Neural progenitor cell (in vitro differentiated cells): Measurements from ENCODE around the gene MUC6.

Experiments
- EZH2 ChIP-seq: fragments of 200-600 bp; sonication (generic); IDR thresholded peaks from 2 replicates; pipeline ENCODE4 v1.6.1; 2017; ENCODE audit warnings: antibody characterized with exemption, mild to moderate bottlenecking, moderate library complexity
- EZH2phosphoT487 ChIP-seq: fragments of 200-600 bp; sonication (generic); IDR thresholded peaks from 2 replicates; pipeline ENCODE4 v1.6.1; 2017; ENCODE audit warnings: antibody characterized with exemption
- TF ChIP-seq, protein P1 (sequence below): fragments of 200-600 bp; sonication (generic); IDR thresholded peaks from 2 replicates; pipeline ENCODE4 v1.5.1; 2017; ENCODE audit warnings: antibody characterized with exemption, mild to moderate bottlenecking

DNA sequence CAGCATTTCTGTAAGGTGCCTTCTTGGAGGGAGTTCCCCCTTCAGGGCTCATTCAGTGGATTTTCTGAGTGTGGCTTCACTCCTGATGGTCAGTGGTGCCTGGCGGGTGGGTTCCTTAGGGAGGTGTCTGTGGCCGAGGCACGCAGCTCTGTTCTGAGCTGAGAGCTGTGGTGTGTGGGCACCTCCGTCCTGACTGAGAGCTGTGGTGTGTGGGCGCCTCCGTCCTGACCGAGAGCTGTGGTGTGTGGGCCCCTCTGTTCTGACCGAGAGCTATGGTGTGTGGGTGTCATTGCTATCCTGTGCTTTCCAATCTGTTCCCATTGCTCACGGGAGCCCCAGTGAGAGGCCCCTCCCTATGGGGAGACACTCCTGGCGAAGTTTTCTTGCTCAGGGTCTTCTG lies 39.8 kb downstream of the MUC6 start:
- TF ChIP-seq, protein P1, sequence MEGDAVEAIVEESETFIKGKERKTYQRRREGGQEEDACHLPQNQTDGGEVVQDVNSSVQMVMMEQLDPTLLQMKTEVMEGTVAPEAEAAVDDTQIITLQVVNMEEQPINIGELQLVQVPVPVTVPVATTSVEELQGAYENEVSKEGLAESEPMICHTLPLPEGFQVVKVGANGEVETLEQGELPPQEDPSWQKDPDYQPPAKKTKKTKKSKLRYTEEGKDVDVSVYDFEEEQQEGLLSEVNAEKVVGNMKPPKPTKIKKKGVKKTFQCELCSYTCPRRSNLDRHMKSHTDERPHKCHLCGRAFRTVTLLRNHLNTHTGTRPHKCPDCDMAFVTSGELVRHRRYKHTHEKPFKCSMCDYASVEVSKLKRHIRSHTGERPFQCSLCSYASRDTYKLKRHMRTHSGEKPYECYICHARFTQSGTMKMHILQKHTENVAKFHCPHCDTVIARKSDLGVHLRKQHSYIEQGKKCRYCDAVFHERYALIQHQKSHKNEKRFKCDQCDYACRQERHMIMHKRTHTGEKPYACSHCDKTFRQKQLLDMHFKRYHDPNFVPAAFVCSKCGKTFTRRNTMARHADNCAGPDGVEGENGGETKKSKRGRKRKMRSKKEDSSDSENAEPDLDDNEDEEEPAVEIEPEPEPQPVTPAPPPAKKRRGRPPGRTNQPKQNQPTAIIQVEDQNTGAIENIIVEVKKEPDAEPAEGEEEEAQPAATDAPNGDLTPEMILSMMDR: no peak
- TF ChIP-seq EZH2 (no peak), EZH2phosphoT487 (no peak)
